Stimulated activated naive CD8-positive, alpha-beta T cell treated with anti-CD3 and anti-CD28 coated beads, Interleukin-15, Interleukin-2, amounts not matched to agents 100 ng/mL and 50 ng/mL, for 24 hours (primary cell): ENCODE results near the gene TNS2.
A peak's percentile ranks its signal among the peaks of the same experiment; 100 is the strongest.

Experiments
- H3K27ac Mint-ChIP-seq: one replicate; pipeline ENCODE4 v1.8.0; 2021; ENCODE audit warnings: mild to moderate bottlenecking, mixed read lengths
- H3K27me3 Mint-ChIP-seq: one replicate; pipeline ENCODE4 v1.8.0; 2021; ENCODE audit warnings: mixed read lengths
- H3K36me3 Mint-ChIP-seq: one replicate; pipeline ENCODE4 v1.8.0; 2021; ENCODE audit warnings: low read depth, mixed read lengths
- H3K4me1 Mint-ChIP-seq: one replicate; pipeline ENCODE4 v1.8.0; 2021; ENCODE audit warnings: low read depth, mixed read lengths
- H3K4me3 Mint-ChIP-seq: one replicate; pipeline ENCODE4 v1.8.0; 2021; ENCODE audit warnings: mild to moderate bottlenecking, mixed read lengths
- H3K9me3 Mint-ChIP-seq: one replicate; pipeline ENCODE4 v1.8.0; 2021; ENCODE audit warnings: mixed read lengths

The TNS2 gene

DNA sequence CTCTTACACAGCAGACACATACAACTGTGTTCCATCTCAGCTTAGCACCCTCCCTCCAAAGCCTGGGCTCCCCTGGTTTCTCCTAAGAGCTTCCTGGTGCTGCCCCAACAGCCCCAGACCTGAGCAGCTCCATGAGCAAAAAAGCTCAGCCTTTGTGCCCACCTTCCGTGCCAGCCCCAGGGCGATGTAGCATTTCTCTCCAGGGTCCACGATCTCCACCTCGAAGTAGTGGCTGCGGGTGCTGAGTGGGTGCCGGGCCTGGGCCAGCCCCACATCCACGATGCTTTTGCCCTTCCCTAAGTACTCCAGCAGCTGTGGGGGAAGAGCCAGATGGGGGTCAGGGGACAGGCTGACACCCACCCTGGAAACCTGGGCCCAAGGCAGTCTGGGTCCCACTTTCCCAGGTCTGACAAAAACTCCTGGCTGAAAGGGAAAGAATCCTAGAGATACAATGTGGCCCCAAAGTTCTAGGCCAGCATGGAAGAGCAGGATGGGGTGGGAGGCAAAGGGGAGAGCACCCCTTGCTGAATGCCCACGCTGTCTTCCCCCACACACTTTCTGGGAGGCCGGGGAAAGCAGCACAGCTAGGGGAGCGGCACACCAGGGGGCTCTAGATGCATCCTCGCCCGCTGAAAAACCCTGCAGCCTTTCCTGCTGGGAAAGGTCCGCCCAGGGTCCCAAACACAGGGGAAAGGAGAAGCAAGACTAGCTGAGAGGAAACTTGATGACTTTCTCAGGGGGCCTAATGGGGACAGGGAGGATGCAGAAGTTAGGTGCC lies 18.3 kb downstream of the TNS2 start:
- Mint-ChIP-seq H3K4me1 (peaks cover 15% of the 10 kb centered on the region), H3K36me3 (peaks cover 26% of the 10 kb centered on the region), H3K27me3 (no peaks in the 10 kb centered on the region), H3K9me3 (no peaks in the 10 kb centered on the region), H3K4me3 (no peak overlapping the region), H3K27ac (no peak overlapping the region)

GRCh38 chr12:53068811-53069585 lies 19.1 kb downstream of the TNS2 start:
- Mint-ChIP-seq H3K27ac (no peak overlapping the region), H3K36me3 (peaks cover 28% of the 10 kb centered on the region), H3K9me3 (no peaks in the 10 kb centered on the region), H3K4me3 (no peak overlapping the region), H3K27me3 (no peaks in the 10 kb centered on the region), H3K4me1 (peaks cover 18% of the 10 kb centered on the region)

DNA sequence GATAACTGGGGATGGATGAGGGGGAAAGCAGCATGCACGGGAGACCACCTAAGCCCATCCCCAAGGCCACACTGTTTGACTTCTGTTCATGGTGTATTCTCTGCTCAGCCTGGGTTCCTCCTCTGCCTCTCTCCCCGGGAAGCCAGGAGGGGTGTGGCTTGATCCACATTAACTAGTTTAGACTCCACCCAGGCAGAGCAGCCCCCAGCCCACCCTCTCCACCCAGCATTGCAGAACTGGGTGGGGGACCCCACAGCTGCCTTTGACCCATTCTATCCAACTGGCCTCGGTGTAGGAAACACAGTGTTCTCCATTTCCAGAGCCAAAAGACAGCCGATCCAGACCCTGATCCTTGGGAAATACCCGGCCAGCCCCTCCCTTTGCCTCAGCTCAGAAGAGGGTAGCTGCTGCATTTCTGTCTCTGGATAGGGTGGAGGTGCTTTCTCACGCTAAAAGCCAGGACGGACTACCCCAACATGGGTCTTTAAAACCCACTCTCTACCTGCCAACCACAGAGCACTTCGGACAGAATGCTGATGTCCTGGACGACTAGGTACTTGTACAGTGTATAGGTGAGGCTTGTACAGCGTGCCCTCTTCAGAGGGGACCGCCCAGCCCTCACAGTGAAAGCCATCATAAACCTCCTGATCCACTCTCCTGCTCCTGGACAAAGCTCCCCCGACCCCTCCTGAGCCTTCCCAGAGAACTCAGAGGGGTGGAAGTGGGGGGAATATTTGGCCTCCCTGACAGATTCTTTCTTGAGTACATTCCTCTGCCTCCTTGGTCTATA lies 20.0 kb downstream of the TNS2 start:
- peaks cover 36% of the 10 kb centered on the region for H3K36me3 Mint-ChIP-seq

GRCh38 chr12:53070877-53071492 lies 21.1 kb downstream of the TNS2 start:
- H3K27ac Mint-ChIP-seq, result peak overlapping the region; percentile 49
- no peaks in the 10 kb centered on the region for H3K27me3 Mint-ChIP-seq
- peaks cover 38% of the 10 kb centered on the region for H3K36me3 Mint-ChIP-seq
- peaks cover 20% of the 10 kb centered on the region for H3K4me1 Mint-ChIP-seq
- H3K4me3 Mint-ChIP-seq, result no peak overlapping the region
- H3K9me3 Mint-ChIP-seq, result no peaks in the 10 kb centered on the region

More for the DNA sequence above, 20.0 kb downstream of the TNS2 start:
- peaks cover 23% of the 10 kb centered on the region for H3K4me1 Mint-ChIP-seq
- no peaks in the 10 kb centered on the region for H3K27me3 Mint-ChIP-seq
- no peak overlapping the region for H3K27ac Mint-ChIP-seq
- no peaks in the 10 kb centered on the region for H3K9me3 Mint-ChIP-seq
- H3K4me3 Mint-ChIP-seq, result no peak overlapping the region

GRCh38 chr12:53071591-53072551 lies 22.0 kb downstream of the TNS2 start:
- Mint-ChIP-seq H3K27ac (peak overlapping the region; percentile 18), H3K4me1 (peaks cover 18% of the 10 kb centered on the region), H3K4me3 (no peak overlapping the region), H3K36me3 (peaks cover 40% of the 10 kb centered on the region), H3K27me3 (no peaks in the 10 kb centered on the region), H3K9me3 (no peaks in the 10 kb centered on the region)

GRCh38 chr12:53073881-53074280 lies 24.0 kb downstream of the TNS2 start:
- no peaks in the 10 kb centered on the region for H3K27me3 Mint-ChIP-seq
- H3K9me3 Mint-ChIP-seq, result no peaks in the 10 kb centered on the region
- no peak overlapping the region for H3K27ac Mint-ChIP-seq
- H3K36me3 Mint-ChIP-seq, result peaks cover 40% of the 10 kb centered on the region
- no peak overlapping the region for H3K4me3 Mint-ChIP-seq
- H3K4me1 Mint-ChIP-seq, result peaks cover 30% of the 10 kb centered on the region

DNA sequence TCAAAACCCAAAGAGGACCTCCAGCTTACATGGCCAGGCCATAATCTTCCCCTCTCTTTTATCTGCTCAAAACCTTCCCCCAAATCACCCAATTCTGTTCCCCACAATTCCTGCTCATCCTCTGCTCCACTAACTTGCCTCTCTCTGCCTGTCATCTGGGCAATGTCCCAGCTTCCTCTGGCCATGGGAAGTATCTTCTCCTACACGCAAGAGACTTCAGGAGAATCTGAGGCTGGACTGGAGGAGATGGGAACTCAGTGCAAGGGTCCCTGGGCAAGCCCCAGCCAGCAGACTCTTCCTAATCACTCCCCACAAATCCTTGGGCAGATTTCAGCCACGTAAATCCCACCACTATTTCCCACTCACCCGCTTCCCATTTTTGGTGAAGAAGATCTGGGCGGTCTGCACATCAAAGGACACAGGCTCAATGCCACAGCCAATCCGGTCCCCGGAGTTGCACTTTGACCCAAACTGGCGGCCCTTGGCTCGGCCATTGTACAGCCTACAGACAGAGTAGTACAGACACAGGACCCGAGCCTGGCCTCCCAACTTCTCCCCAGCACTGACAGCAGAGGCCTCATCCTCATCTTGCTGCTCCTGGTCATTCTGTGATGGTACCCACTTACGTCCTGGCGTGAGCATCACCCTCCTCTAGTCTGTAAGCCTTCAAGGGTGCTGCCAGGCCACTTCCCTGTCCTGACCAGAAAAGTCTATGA lies 24.6 kb downstream of the TNS2 start:
- H3K27me3 Mint-ChIP-seq, result no peaks in the 10 kb centered on the region
- H3K4me1 Mint-ChIP-seq, result peaks cover 30% of the 10 kb centered on the region
- H3K4me3 Mint-ChIP-seq, result no peak overlapping the region
- peaks cover 40% of the 10 kb centered on the region for H3K36me3 Mint-ChIP-seq
- no peak overlapping the region for H3K27ac Mint-ChIP-seq
- no peaks in the 10 kb centered on the region for H3K9me3 Mint-ChIP-seq

DNA sequence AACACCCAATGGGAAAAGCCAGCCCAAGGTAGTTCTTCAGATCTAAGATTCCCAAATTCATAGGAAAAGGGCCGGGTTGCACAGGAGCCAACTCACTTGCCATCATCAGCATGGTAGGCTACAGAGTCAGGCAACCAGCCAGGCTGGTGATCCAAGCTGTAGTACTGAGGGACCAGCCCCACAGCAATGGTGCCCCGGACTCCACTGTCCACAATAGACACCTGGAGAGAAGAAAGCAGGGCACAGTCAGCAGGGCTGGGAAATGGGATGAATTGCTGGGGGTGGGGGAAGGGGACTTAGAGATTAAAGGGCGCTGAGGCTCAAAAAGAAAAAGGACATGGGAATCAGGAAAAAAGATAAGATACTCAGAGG lies 25.1 kb downstream of the TNS2 start:
- peaks cover 34% of the 10 kb centered on the region for H3K4me1 Mint-ChIP-seq
- H3K9me3 Mint-ChIP-seq, result no peaks in the 10 kb centered on the region
- H3K4me3 Mint-ChIP-seq, result no peak overlapping the region
- H3K36me3 Mint-ChIP-seq, result peaks cover 40% of the 10 kb centered on the region
- no peak overlapping the region for H3K27ac Mint-ChIP-seq
- H3K27me3 Mint-ChIP-seq, result no peaks in the 10 kb centered on the region

GRCh38 chr12:53076461-53076860 lies 26.6 kb downstream of the TNS2 start:
- Mint-ChIP-seq H3K4me1 (peaks cover 38% of the 10 kb centered on the region), H3K9me3 (no peaks in the 10 kb centered on the region), H3K4me3 (no peak overlapping the region), H3K27ac (no peak overlapping the region), H3K27me3 (no peaks in the 10 kb centered on the region), H3K36me3 (peaks cover 40% of the 10 kb centered on the region)

DNA sequence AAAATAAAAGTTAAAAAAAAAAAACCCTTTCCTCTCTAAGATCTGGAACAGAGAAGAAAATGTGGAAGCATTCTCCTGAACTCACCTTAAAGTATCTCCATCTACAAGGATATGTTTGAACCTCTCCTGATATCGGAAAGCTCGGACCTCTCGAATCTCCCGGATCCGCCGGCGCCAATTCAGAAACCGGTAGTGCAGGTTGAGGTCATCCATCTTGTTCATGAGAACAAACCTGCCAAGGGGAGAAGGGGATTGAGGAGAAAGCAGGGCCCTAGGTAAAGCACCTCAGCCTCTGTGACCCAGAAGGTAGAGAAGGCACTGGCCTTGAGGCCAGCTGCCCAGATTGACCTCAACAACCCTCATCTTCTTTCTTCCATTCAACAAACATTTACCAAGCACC lies 27.2 kb downstream of the TNS2 start:
- Mint-ChIP-seq H3K9me3 (no peaks in the 10 kb centered on the region), H3K27me3 (no peaks in the 10 kb centered on the region), H3K4me1 (peaks cover 38% of the 10 kb centered on the region), H3K36me3 (peaks cover 40% of the 10 kb centered on the region), H3K27ac (no peak overlapping the region), H3K4me3 (no peak overlapping the region)

- peaks cover 41% of the 10 kb centered on the region for H3K4me1 Mint-ChIP-seq
- H3K9me3 Mint-ChIP-seq, result no peaks in the 10 kb centered on the region
- peak overlapping the region; percentile 86 for H3K27ac Mint-ChIP-seq
- peak overlapping the region; percentile 92 for H3K4me3 Mint-ChIP-seq
- H3K36me3 Mint-ChIP-seq, result peaks cover 27% of the 10 kb centered on the region
- no peaks in the 10 kb centered on the region for H3K27me3 Mint-ChIP-seq
Measured at GRCh38 chr12:53078425-53079225, 28.8 kb downstream of the TNS2 start.

DNA sequence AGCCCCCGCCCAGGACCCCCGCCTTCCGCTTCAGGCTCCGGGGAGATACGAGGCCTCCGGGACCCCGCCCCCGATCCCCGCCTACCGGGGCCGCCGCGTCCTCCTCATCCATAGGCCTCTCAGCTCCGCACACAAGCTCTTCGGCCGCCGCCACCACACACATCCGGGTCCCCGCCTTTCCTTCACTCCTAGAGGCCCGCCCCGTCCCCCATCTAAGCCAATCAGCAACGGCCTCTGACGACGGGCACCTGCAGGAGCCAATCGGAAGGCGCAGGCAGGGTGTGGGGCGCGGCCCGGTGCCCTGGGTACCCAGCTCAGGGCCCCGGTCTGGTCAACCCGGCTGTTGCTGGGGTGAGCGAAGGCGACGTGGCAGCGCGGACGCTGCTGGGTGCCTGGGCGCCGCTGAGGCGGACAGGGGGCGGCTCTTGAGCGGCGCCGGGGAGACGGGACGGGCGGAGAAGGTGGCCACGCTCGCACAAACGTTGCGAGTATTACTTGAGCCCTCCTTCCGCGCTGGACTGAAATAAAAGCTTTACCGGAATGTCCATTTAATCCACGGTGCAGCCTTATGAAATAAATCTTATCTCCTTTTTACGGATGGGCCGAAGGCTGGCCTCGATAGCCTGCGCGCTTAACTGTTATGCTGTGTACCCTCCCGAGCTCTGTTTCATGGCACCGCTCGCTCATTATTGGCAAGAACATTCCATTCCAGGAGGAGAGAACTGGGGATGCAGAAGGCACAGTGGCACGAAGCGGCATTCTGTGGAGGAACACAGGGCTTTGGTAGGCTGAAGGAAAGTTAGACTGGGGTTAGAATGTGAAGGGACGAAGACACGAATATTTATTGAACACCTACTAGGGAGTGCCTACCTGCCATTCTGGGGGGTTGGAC lies 29.6 kb downstream of the TNS2 start, which contains the start of gene SPRYD3:
TSS of gene SPRYD3 (minus strand) at position 165 of the 892 bp plus-strand sequence. CDS start at position 108, 57 bp downstream.
- Mint-ChIP-seq H3K36me3 (peaks cover 19% of the 10 kb centered on the region), H3K9me3 (no peaks in the 10 kb centered on the region), H3K27me3 (no peaks in the 10 kb centered on the region), H3K4me1 (peaks cover 33% of the 10 kb centered on the region), H3K27ac (peak within 1 kb of the TSS; percentile 93), H3K4me3 (peak within 1 kb of the TSS; percentile 92)
